UCSD-AML1 (cell line): ENCODE data around the gene ARHGAP1.

ENCODE experiments used
- DNase-seq: peaks from one replicate; lab custom pipeline; 2025; ENCODE audit not compliant: unreplicated experiment; lab: John Stamatoyannopoulos, UW

The ARHGAP1 gene

GRCh38 chr11:46695345-46696211 is 4.8 kb downstream of the ARHGAP1 start:
- no peak for DNase-seq

- DNase-seq = no peak
These were observed 5.8 kb downstream of the ARHGAP1 start for GRCh38 chr11:46694607-46695006.

- DNase-seq = no peak
These were observed 6.3 kb downstream of the ARHGAP1 start for GRCh38 chr11:46694072-46694471.

GRCh38 chr11:46693597-46694012 is 6.8 kb downstream of the ARHGAP1 start:
- no peak for DNase-seq

- no peak for DNase-seq
These were observed 8.0 kb downstream of the ARHGAP1 start for GRCh38 chr11:46692450-46692849.

GRCh38 chr11:46690702-46691101 is 9.7 kb downstream of the ARHGAP1 start:
- DNase-seq = no peak

GRCh38 chr11:46686886-46687795 is 13.3 kb downstream of the ARHGAP1 start:
- DNase-seq = no peak

- no peak for DNase-seq
These were observed 16.1 kb downstream of the ARHGAP1 start for GRCh38 chr11:46684367-46684766.

- no peak for DNase-seq
These were observed 17.4 kb downstream of the ARHGAP1 start for GRCh38 chr11:46682773-46683752.

GRCh38 chr11:46681814-46682213 is 18.6 kb downstream of the ARHGAP1 start:
- no peak for DNase-seq

GRCh38 chr11:46680815-46681214 is 19.6 kb downstream of the ARHGAP1 start:
- DNase-seq = no peak

- no peak for DNase-seq
These were observed 20.2 kb downstream of the ARHGAP1 start for GRCh38 chr11:46680164-46680760.

- DNase-seq = no peak
These were observed 20.9 kb downstream of the ARHGAP1 start for GRCh38 chr11:46679241-46680163.

- DNase-seq = no peak
These were observed 21.7 kb downstream of the ARHGAP1 start for GRCh38 chr11:46678741-46679130.

- peak; percentile 26 for DNase-seq
These were observed 22.3 kb downstream of the ARHGAP1 start for GRCh38 chr11:46677991-46678740.

- no peak for DNase-seq
These were observed 23.2 kb downstream of the ARHGAP1 start for GRCh38 chr11:46677169-46677568.

- DNase-seq = peak; percentile 55
These were observed 23.8 kb downstream of the ARHGAP1 start for GRCh38 chr11:46676436-46677158.

GRCh38 chr11:46675949-46676348 is 24.5 kb downstream of the ARHGAP1 start:
- DNase-seq = no peak
